Measurements from ENCODE around the gene CCDC12.

- TF ChIP-seq, protein P1, sequence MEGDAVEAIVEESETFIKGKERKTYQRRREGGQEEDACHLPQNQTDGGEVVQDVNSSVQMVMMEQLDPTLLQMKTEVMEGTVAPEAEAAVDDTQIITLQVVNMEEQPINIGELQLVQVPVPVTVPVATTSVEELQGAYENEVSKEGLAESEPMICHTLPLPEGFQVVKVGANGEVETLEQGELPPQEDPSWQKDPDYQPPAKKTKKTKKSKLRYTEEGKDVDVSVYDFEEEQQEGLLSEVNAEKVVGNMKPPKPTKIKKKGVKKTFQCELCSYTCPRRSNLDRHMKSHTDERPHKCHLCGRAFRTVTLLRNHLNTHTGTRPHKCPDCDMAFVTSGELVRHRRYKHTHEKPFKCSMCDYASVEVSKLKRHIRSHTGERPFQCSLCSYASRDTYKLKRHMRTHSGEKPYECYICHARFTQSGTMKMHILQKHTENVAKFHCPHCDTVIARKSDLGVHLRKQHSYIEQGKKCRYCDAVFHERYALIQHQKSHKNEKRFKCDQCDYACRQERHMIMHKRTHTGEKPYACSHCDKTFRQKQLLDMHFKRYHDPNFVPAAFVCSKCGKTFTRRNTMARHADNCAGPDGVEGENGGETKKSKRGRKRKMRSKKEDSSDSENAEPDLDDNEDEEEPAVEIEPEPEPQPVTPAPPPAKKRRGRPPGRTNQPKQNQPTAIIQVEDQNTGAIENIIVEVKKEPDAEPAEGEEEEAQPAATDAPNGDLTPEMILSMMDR (IDR thresholded peaks at IDR 0.05), result no peak
- no peak for TF ChIP-seq POLR2A (IDR thresholded peaks at IDR 0.05)
- no peak for TF ChIP-seq POLR2AphosphoS5 (IDR thresholded peaks at IDR 0.05)
These were observed 17.4 kb downstream of the CCDC12 start for GRCh38 chr3:46959161-46959511.

Measured in suprapubic skin (tissue), 4 donors.